HG02981 (cell line): Measurements from ENCODE around the gene PDE4D.

Source experiments
- ATAC-seq: cut with Tn5 transposase; IDR thresholded peaks from one replicate; pipeline ENCODE4 v1.9.1; 2021; ENCODE audit warnings: mild to moderate bottlenecking, moderate library complexity; ENCODE audit not compliant: unreplicated experiment

PDE4D gene

DNA sequence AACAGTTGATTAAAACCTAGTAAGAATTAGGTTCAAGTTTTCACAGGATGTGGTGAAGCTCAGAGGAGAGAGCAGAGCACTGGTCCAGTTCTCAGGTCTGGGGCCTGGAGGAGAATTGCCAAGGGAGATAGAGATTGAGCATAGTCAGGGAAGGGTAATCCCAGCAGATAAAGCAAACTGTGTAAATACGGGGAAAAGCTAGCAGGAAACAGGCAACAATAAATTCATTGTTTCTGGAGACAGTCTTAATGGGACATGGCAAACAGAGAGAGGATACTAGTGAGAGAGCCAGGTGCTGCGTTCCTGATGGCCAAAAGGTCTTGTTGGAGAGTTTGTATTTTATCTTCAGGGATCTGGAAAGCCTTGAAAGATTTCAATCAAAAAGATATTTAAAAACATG, 333.0 kb downstream of the PDE4D start:
- no peak for ATAC-seq

DNA sequence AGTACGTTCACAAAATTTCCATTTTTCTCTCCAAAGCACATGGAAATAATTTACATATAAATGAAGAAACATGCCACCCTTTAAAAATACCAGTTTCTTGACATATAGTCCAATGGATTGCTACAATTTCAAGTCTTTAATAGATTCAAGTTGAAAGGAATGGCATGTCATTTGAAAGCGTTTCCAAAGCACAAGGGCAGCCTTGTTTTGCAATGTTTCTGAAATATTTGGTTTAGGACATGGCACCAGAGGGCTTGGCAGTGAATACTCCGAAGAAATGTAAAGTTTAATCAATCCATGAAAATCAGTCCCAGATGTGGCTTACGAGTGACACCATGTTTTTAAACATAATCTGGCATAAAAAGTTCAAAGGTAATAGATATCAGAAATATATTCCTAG, 333.7 kb downstream of the PDE4D start:
- no peak for ATAC-seq

DNA sequence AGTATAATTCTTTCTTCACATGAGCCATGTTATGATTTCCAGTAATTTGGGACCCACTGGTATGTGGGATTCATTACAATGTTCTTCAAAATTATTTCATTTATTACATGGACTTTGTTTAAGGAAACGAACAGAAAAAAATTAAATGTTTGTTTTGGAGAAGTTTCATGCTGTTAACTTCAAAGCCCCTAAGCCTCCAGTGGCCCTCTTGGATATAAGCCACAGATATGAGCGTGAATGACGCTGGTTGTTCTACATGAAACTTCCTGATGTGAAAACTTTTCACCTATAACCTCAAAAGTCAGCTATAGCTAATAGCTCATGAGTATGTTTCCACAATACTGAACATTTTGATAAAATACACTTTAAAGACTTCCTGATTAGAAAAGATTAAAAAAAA, 334.2 kb downstream of the PDE4D start:
- ATAC-seq = no peak

DNA sequence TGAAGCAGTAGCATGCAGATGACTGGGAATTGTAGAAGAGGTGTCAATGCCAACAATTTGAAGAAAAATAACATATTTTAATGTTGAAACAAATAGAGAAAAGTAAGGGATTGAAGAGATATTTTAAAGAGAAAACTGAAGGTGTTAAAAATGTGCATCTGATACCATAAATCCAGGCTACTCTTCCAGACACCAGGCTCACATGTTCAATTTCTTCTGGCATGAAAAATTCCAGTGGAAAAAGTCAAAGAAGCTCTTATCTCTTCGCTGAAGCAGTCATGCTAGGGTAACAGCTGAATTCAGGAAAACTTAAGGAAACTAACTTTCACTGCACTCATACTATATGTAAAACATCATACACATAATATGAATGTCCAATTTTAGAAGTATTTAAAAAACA, 335.0 kb downstream of the PDE4D start:
- no peak for ATAC-seq

DNA sequence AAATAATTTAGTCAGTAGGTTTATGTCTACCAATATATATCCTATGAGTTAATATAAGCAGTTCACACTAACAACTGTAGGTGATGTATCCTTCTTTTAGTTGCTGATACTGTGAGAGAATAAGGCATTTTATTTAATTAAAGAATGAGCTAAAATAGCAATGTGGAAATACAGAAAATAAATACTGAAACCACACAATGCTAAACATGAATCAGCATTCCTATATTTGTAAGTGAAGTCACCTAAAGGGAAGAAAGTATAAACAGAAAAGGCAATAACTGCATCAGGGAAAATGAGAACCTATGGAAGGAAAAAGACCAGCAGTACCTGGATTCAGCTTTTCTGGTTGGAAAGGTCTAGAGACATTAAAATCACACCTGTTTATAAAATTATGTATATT, 336.0 kb downstream of the PDE4D start:
- no peak for ATAC-seq

DNA sequence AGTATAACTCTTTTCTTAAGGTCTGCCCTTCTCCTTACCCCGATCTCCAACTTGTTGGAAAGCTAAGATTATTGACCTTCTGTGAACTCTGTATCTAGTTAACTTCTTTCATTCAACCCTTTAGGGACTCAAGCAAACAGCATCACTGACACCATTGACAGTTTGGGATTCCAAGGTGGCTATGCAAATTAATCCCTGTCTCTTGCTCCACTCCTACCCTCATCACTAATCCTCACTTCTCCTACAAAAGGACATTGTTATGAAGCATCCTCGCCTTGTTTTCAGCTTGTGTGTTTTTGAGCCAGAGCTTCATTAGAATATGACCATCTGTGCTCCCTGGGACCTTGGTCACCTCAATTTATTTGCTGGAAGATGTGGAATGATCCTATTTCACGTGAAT, 337.9 kb downstream of the PDE4D start:
- ATAC-seq = no peak

DNA sequence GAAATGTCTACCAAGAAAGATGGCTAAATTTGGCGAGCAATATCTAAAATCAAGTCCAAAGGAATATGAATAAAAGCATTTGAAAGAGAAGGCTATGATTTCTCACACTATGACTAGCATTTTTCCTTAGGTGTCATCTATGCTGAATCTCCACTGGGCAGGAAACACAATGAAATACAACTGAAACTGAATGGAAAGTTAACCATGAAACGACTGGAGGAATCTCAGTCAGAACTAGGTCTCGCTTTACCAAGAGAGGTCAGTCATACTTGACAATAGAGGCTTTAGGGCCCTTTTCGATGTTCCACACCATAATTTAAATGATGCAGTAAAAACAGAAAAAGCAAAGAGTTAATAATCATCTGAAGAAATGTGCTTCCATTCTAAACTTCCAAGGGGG, 339.0 kb downstream of the PDE4D start:
- ATAC-seq = no peak

DNA sequence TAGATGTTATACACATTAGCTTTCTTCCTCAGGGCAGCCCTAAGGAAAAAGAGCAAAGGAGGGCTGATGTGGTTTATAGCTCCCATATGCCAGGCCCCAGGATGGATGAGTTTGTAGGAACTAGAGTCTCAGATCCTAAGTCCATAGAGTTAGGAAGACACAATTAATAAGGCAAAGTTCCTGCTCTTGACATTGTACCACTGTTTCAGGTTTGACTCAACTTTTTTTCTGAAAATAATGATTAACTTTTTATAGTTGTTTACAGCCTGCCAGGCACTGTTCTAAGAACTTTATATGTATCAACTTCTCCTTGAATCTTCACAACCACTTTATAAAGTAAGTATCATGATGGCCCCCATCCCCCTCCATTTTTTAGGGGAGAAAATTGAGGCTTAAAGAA, 339.5 kb downstream of the PDE4D start:
- peak; percentile 64 for ATAC-seq

DNA sequence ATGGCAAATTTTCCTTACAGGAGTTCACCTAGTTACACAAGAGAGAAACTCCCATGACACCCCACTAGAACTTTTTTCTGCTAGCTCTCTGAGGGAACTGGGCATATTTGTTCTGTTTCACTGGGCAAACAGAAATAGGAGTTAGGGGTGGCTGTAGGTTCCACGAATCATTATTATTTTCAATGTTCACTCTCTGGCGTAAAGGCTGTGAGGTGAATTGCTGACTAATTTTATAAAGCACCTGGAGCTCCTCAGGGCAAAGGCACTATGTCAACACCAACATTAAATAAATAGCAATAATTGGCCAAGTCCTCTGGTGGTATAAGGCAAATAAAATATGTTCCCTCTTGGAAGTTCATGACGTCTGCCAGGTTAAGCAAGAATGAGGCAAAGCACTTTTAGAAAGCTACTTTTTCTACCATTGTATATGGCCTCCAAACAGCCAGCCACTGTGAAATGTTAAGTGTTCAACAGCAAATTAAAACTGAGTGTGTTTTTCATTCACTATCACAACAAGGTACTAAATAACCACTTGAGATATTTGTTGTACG, 344.6 kb downstream of the PDE4D start:
- no peak for ATAC-seq

DNA sequence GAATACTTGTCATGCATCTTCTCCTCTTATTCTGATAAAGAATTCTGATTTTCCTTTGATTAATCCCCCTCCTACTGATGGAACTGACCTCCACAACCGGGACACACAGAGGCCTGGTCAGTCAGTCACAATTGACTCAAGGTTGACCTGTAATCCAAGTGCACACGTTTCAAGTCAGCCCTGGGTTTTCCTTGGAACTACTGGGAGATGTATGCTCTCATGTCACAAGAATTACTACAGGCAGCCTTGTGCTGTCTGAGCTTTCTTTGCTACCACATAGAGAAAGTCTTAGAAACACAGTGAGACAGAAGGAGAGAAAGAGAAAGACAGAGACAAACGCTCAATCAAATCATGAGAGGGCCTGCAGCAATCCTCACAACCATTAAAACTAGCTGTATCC, 345.8 kb downstream of the PDE4D start:
- no peak for ATAC-seq

DNA sequence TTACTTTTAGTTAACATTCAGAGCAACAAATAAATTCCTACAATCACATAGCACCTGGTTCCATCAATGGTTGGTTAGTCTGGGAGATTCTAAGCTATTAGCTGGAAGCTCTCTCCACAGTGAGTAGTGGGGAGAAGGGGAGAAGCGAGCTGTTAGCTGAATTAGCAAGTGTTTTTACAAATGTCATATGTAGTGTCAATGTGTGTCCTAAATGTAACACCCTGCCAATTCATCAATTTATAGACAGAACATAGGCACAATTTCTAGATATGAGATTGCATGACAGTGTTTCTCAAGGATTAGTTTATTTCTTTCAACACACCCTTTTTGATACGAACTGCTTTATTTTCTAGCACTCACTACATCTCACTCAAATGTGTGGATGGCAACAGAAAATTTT, 349.0 kb downstream of the PDE4D start:
- no peak for ATAC-seq

DNA sequence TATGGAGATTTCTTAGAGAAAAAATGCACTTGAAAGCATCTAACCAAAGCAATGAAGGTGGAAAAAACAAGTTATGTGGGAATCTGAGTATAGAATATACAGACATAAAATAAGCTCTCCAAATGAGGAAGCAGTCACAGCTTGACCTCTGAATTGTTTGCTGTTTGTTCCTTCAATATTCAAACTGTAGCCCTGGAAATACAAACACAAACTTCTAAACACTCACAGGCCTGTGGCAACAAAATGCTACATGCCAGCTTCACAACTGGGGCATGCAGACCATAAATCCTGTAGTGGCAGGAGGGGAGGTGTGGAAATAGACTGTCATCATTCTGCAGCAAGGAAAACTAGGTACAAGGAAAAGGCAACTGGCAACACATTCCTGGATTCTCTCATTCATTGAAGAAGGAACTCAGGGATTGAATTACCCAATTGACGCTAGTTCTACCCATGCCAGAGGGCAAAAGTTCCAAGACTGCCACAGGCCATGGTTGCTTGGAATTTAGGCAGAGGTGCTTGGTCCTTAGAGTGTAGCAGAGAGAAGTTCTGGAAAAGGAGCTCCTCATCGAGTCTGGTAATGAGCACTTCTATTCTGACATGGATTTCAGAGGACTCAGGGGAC, 349.6 kb downstream of the PDE4D start:
- no peak for ATAC-seq

DNA sequence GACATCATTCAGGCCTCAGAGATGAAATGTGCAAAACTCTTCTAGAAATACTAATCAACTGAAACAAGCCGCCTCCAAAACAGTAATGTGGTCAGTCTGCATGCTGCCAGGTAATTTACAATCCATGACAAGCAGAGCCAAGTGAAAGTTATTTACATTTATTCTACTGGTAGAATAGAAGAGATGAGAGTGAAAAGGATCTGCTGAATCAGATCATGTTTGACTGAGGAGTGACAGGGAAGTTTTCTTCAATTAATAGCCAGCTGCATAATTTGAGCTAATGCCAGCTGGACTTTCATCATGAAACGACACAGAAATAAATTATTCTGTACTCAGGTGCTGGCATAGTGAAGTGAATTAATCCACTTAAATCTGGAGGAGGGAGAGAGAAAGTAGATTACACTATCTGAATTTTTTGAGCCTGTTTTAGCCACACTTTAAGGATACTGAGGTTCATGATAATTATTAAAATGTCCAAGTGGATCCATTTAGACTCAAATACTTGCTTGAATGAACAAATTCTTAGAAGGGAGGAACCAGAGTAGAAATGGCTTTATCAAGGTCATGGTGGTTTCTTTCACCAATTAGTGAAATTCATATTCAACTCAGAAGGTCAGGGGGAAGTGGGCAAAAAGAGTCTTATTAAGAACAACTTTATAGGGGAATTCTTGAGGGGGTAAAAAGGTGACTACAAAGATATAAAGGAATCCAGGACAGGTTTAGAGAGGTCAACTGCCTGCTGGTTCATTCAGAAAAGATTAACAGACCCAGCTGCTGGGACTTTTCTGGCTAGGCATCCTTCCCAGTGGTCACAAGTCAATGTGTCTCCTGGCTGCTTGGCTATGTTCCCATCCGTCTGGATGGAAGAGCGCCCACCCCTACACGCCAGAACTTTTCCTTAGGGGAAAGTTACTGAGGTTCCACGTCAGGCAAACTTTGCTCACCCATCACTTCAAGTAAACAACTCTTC, 350.4 kb downstream of the PDE4D start:
- no peak for ATAC-seq

DNA sequence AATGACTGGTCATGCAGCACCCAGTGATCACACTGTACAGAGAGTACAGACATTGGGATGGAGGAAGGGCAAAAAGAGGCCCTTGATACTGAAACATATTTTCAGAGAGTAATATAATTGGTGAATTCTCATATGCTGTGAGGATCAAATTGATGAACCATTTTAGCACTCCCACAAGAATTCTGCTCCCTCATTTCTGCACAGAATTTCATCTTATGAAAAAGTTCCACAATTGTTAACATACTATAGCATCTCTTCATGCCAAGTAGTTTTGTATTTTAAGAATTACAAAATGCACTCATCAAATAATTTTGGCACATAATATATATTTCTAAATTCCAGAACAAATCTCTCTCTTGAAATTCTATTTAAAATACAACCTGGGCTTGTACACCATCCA, 351.2 kb downstream of the PDE4D start:
- ATAC-seq = no peak

DNA sequence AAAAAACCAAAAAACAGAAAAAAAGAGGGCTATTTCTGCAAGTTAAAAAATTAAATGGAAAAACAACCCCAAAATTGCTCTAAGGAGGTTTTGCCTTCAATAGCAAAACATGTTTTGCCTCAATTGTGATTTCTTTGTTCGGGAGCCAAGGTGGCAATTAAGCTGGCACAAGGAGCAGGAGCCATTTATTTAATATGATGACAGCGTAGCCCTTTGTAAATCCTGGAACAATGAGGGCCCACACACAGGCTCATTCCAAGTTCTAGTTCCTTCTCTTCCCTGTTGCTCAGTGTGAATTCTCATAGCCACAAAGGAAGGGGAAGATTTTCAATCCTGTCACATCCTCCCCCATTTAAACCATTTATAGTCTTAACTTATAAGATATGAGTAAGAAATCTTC, 353.2 kb downstream of the PDE4D start:
- no peak for ATAC-seq

DNA sequence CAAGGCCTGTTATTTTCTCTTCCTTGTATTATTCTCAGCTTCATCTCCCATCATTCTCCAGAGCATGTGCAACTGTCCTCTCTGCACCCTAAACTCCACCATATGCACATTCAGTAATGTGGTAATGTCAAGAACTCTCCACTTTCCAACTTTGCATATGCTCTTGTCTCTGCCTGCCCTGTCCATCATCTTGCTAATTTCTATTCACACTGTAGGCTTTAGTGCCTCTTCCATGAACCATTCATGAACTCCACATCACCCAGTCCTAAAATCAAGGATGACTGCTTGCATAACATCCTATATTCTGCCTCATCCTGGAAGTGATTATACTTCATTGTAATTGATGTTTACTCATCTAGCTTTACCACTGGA, 354.8 kb downstream of the PDE4D start:
- ATAC-seq = no peak

DNA sequence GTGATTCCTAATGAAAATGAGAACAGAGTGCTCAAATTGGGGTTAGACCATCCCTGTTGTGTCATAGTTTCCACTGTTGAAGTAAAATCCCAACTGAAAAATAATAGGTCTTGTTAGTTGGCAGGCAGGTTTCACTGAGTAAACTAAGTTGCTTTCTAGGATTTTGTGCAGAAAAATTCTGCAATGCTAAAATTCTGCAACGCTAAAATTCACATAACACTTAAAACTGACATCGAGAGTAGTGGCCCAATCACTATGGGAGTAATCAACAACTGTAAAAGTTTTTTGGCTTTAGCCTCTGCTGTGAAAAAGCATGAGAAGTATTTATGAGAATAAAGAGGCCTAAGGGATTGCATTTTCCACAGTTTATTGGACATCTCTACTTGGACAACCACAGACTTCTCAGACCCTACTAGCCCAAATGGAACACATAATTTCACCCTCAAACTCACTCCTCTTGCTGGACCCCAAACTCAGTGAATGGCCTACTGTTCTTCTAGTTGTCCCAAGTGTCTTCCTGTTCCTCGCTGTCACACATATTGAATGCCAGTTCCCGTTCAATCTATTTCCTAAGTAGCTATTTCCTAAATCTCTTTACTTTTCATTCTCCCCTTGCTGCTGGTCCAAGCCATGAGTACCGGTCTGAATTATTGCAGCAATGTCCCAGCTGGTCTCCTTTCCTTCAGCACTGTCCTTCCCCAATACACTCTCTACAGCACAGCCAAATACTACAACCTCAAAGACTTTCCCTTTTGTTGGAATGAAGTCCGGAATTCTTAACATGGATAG, 355.4 kb downstream of the PDE4D start:
- no peak for ATAC-seq

DNA sequence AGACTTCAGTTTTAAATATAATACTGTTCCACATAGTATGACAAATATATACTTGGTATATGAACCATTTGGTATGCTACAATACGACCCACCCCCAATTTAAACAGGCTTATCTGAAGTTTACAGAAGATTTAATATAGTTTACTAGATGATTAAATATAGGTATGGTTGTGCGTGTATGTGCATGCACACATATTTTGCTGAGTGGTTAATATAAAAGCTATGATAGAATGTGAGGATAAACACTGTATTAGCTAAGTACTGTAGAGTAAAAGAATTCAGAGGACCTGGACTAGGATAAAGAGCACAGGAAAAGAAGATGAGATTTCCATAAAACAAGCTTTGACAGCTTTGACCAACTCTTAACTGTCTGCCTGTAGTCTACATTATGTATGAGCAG, 356.7 kb downstream of the PDE4D start:
- ATAC-seq = no peak

DNA sequence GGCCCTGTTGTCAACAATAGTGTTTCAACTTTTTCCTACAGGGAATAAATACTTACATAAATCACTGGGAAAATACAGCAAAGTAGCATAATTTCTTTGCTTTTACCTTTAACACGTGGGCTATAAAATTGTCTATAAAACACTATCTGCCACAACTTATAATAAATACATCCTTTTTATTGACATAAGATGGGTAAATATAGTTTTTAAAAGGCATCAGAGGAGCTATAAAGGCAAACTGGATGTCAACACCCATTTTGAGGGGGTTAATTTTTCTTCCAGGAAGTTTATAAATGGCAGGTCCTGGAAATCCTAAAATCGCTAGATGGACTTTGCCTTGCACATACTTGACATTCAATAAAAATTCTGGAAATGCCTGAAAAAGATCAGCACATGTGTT, 358.0 kb downstream of the PDE4D start:
- ATAC-seq = no peak

DNA sequence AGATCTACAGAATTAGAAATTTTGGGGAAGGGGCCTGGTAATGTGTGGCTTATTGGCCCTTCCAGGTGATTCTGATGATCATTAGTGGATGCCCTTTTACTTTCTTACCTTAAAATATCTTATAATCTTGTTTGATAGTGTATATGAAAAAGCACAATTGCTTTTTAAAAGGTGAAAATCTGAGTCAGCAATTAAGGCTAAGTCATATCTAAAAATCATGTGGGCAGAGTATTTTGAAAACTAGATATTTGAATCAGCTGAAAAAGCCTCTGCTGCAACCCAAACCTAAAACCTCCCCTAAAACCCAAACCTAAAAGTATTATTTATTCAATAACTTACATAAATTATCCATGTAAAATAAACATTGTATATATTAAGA, 359.8 kb downstream of the PDE4D start:
- ATAC-seq = no peak

DNA sequence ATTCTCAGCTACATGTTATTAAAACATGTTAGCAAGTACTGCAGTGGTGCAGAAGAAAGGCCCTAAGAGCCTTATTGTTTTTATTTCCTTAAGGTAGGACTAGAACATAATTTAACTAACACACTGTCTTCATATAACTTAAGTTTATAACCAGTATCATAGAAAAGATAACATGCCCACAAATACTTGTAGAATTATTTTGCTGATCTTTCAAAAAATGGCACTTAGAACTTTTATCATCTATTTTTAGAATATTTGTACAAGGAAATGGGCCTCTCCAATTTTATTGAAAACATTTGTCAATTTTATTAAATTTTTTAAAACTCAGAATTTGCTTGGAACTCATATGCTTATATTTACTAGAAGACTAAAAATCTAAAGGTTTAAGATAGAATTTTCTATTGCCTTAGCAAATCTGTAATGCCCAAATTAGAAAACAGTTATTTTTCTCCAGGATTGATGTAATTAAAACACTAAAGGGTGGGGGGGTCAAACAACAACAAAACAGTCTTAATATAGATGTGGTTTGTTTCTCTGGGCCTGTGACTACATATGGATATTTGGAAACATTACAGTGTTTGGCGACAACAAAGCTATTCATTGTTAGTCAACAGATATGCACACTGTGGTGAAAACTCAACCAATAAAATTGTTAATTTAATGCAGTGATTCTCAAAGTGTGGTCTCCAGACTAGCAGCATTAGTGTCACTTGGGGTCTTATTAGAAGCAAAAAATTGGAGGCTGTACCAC, 360.4 kb downstream of the PDE4D start:
- ATAC-seq = no peak
